DLD1 (cell line): Measurements from ENCODE around the gene PEDS1.
"Not testable (repeated sequence)": the region's sequence is repeated elsewhere in the genome, so short reads cannot be mapped to it uniquely, and the experiment has no call there.

Experiments
- in situ Hi-C: cut with HindIII; loops from 2 replicates; pipeline ENCODE4 v1.10.0; 2017; ENCODE audit warnings: low sequenced_read_pairs

Gene PEDS1

GRCh38 chr20:50153500-50154377, at the start of gene PEDS1:
Gene PEDS1 (minus strand): TSS chr20:50153723. CDS start chr20:50153637, 86 bp downstream.
- in situ Hi-C loops, result no loop called here

GRCh38 chr20:50202677-50203076, 49.2 kb upstream of the PEDS1 start:
- in situ Hi-C loops, result no loop called here

GRCh38 chr20:50201710-50202109, 48.2 kb upstream of the PEDS1 start:
- in situ Hi-C loops, result not testable (repeated sequence)

GRCh38 chr20:50200482-50201104, 47.1 kb upstream of the PEDS1 start:
- in situ Hi-C loops, result no loop called here

- in situ Hi-C loops, result no loop called here
Measured at GRCh38 chr20:50199703-50200102, 46.2 kb upstream of the PEDS1 start.

- in situ Hi-C loops, result no loop called here
Measured at GRCh38 chr20:50198716-50199115, 45.2 kb upstream of the PEDS1 start.

GRCh38 chr20:50198180-50198666, 44.7 kb upstream of the PEDS1 start:
- in situ Hi-C loops, result no loop called here

- in situ Hi-C loops, result no loop called here
Measured at GRCh38 chr20:50197463-50198179, 44.1 kb upstream of the PEDS1 start.

- in situ Hi-C loops, result no loop called here
Measured at GRCh38 chr20:50196896-50197295, 43.4 kb upstream of the PEDS1 start.

- in situ Hi-C loops, result no loop called here
Measured at GRCh38 chr20:50196248-50196647, 42.7 kb upstream of the PEDS1 start.

- in situ Hi-C loops, result no loop called here
Measured at GRCh38 chr20:50195524-50196120, 42.1 kb upstream of the PEDS1 start.

GRCh38 chr20:50194831-50195523, 41.5 kb upstream of the PEDS1 start:
- in situ Hi-C loops, result no loop called here

GRCh38 chr20:50194422-50194830, 40.9 kb upstream of the PEDS1 start:
- in situ Hi-C loops, result no loop called here

- in situ Hi-C loops, result no loop called here
Measured at GRCh38 chr20:50193836-50194421, 40.4 kb upstream of the PEDS1 start.

GRCh38 chr20:50193199-50193835, 39.8 kb upstream of the PEDS1 start:
- in situ Hi-C loops, result no loop called here

- in situ Hi-C loops, result no loop called here
Measured at GRCh38 chr20:50192364-50193198, 39.1 kb upstream of the PEDS1 start.

- in situ Hi-C loops, result no loop called here
Measured at GRCh38 chr20:50191544-50192363, 38.2 kb upstream of the PEDS1 start.

GRCh38 chr20:50191065-50191543, 37.6 kb upstream of the PEDS1 start:
- in situ Hi-C loops, result no loop called here
